Activated naive CD4-positive, alpha-beta T cell treated with anti-CD3 and anti-CD28 coated beads for 36 hours (primary cell): ENCODE measurements around the gene NLRC5. TPM values are rescaled to one million over a fixed set of nuclear protein-coding genes. Genes with fewer than 3 reads are reported as not detected.

ENCODE experiments used
- CTCF ChIA-PET: fragments of 350-600 bp; sonication (Branson Sonifier 250); formaldehyde crosslinking; loops from one replicate; lab custom pipeline; 2021; ENCODE audit warnings: antibody characterized with exemption; lab: Charles Lee
- DNase-seq: peaks from one replicate; pipeline ENCODE4 v3.0.0-alpha.2; 2020
- H3K27ac Mint-ChIP-seq: one replicate; pipeline ENCODE4 v1.8.0; 2021; ENCODE audit warnings: mild to moderate bottlenecking, mixed read lengths
- H3K27me3 Mint-ChIP-seq: one replicate; pipeline ENCODE4 v1.8.0; 2021; ENCODE audit warnings: low read depth, mixed read lengths
- H3K36me3 Mint-ChIP-seq: one replicate; pipeline ENCODE4 v1.8.0; 2021; ENCODE audit warnings: low read depth, mixed read lengths
- H3K4me1 Mint-ChIP-seq: one replicate; pipeline ENCODE4 v1.8.0; 2021; ENCODE audit warnings: low read depth, mixed read lengths
- H3K4me3 Mint-ChIP-seq: one replicate; pipeline ENCODE4 v1.8.0; 2021; ENCODE audit warnings: mild to moderate bottlenecking, moderate library complexity, mixed read lengths
- H3K9me3 Mint-ChIP-seq: one replicate; pipeline ENCODE4 v1.8.0; 2021; ENCODE audit warnings: mixed read lengths
- intact Hi-C: fragments of 100-400 bp; cut with micrococcal nuclease; formaldehyde crosslinking; loops from one replicate; pipeline ENCODE4 v1.15.1; 2023
- total RNA-seq, 2 experiments: library from RNA; stranded (reverse); gene quantifications; one replicate each; pipeline ENCODE4 v1.2.3, GENCODE V29; 2021

NLRC5 gene
- total RNA-seq, 2 experiments from 2014 or later, result 104 to 119 TPM

DNA sequence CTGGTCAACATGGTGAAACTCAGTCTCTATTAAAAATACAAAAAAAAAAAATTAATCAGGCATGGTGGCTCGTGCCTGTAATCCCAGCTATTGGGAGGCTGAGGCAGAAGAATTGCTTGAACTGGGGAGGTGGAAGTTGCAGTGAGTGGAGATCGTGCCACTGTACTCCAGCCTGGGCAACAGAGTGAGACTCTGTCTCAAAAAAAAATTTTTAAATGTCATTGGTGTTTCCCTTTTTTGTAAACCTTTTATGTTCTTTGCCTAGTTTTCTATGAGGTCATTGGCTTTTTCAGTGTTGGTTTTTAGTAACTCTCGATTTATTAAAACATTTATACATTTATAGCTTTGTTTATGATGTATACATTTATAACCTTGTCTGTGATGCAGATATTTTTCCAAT, 18.2 kb downstream of the NLRC5 start:
- CTCF ChIA-PET, result interaction anchor here (0.7 to 1.8 kb wide), 3 partner anchors 34 to 459 kb away, joined by 4 to 16 read pairs (median 5); no protein-coding TSS in a partner anchor
- intact Hi-C loops, result no loop called here

GRCh38 chr16:57008440-57008839, 19.1 kb downstream of the NLRC5 start:
- peaks cover 30% of the 10 kb centered on the region for H3K36me3 Mint-ChIP-seq
- H3K27me3 Mint-ChIP-seq, result no peaks in the 10 kb centered on the region
- no peak overlapping the region for H3K27ac Mint-ChIP-seq
- CTCF ChIA-PET, result interaction anchor here (0.7 to 1.8 kb wide), 2 partner anchors 18 to 44 kb away, joined by 6 to 16 read pairs; no protein-coding TSS in a partner anchor
- no peak overlapping the region for H3K4me3 Mint-ChIP-seq
- DNase-seq, result no peak
- intact Hi-C loops, result no loop called here
- H3K4me1 Mint-ChIP-seq, result peaks cover 86% of the 10 kb centered on the region
- no peaks in the 10 kb centered on the region for H3K9me3 Mint-ChIP-seq

More for the DNA sequence above, 18.2 kb downstream of the NLRC5 start:
- no peak overlapping the region for H3K4me3 Mint-ChIP-seq
- H3K36me3 Mint-ChIP-seq, result peaks cover 30% of the 10 kb centered on the region
- H3K27ac Mint-ChIP-seq, result peak overlapping the region; percentile 83
- no peaks in the 10 kb centered on the region for H3K9me3 Mint-ChIP-seq
- H3K4me1 Mint-ChIP-seq, result peaks cover 87% of the 10 kb centered on the region
- DNase-seq, result no peak
- no peaks in the 10 kb centered on the region for H3K27me3 Mint-ChIP-seq

DNA sequence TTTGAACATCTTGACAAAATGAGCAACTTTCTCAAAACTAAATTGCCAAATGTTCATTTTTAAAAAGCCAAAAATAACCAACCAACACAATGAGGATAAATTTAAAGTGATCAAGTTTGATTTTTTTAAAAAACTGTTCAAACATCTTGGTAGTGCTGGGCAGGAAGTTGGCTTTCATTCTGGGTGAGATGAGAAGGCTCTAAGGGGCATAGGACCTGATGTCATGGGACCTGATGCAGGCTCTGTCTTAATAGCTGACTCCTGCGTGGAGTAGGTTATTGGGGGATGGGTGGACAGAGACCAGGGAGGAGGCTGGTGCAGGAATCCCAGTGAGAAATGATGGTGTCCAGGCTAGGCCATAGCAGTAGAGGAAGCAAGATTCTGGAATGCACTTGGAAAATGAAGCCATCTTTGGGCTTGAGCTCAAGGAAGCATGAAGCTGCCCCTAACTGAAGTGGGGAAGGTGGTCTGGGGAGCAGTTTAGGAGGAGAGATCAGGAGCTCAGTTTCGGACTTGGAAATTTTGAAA, 20.4 kb downstream of the NLRC5 start:
- DNase-seq, result no peak
- intact Hi-C loops, result loop anchor here (1.0 to 10.0 kb wide), 2 partner anchors 9 to 525 kb away; partner anchors contain the start of gene CCDC102A
- H3K4me3 Mint-ChIP-seq, result no peak overlapping the region
- H3K27me3 Mint-ChIP-seq, result no peaks in the 10 kb centered on the region
- no peaks in the 10 kb centered on the region for H3K9me3 Mint-ChIP-seq
- peak overlapping the region; percentile 89 for H3K27ac Mint-ChIP-seq
- CTCF ChIA-PET, result interaction anchor here (0.6 to 2.5 kb wide), 6 partner anchors 10 to 46 kb away, joined by 3 to 11 read pairs (median 5); no protein-coding TSS in a partner anchor
- peaks cover 86% of the 10 kb centered on the region for H3K4me1 Mint-ChIP-seq
- H3K36me3 Mint-ChIP-seq, result peaks cover 21% of the 10 kb centered on the region

DNA sequence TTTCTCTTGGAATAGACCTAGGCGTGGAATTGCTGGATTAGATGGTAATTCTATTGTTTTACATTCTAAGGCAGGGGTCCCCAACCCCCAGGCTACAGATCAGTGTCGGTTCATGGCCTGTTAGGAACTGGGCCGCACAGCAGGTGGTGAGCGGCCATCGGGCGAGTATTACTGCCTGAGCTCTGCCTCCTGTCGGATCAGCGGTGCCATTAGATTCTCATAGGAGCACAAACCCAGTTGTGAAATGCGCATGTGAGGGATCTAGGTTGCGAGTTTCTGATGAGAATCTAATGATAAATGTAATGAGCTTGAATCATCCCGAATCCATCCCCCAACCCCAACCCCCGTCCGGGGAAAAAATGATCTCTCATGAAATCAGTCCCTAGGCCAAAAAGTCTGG, 23.0 kb downstream of the NLRC5 start:
- no peaks in the 10 kb centered on the region for H3K27me3 Mint-ChIP-seq

DNA sequence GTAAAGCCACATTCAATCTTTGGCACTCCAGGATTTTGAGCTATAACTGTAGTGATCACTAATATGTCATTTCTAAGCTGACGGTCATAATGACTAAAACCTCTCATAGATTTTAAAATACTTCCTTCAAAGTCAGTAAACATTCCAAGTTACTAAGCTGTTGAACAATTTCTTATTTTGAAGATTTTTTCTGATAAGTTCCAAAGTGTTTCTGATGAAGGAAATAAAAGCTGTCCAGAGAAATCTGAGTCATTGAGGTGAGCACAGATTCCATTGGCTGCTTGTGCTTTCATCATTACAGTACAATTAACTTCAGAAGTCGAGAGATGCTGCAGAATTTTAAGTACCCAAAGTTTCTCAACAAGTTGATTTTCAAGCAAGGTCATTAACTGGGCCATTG, 23.9 kb downstream of the NLRC5 start:
- peak overlapping the region; percentile 97 for H3K27ac Mint-ChIP-seq
- H3K27me3 Mint-ChIP-seq, result no peaks in the 10 kb centered on the region
- no peaks in the 10 kb centered on the region for H3K9me3 Mint-ChIP-seq
- no peak overlapping the region for H3K4me3 Mint-ChIP-seq
- peaks cover 28% of the 10 kb centered on the region for H3K36me3 Mint-ChIP-seq
- CTCF ChIA-PET, result interaction anchor here (0.9 to 1.6 kb wide), 3 partner anchors 29 to 48 kb away, joined by 3 to 5 read pairs (median 4); no protein-coding TSS in a partner anchor
- DNase-seq, result no peak
- intact Hi-C loops, result loop anchor here (10.0 kb wide), 1 partner anchor 522 kb away; the partner anchor contains the start of gene CCDC102A
- peaks cover 85% of the 10 kb centered on the region for H3K4me1 Mint-ChIP-seq

More for the DNA sequence above, 23.0 kb downstream of the NLRC5 start:
- peaks cover 19% of the 10 kb centered on the region for H3K36me3 Mint-ChIP-seq
- H3K4me1 Mint-ChIP-seq, result peaks cover 88% of the 10 kb centered on the region
- peak overlapping the region; percentile 86 for H3K27ac Mint-ChIP-seq
- H3K9me3 Mint-ChIP-seq, result no peaks in the 10 kb centered on the region
- H3K4me3 Mint-ChIP-seq, result no peak overlapping the region
- intact Hi-C loops, result loop anchor here (10.0 kb wide), 1 partner anchor 522 kb away; the partner anchor contains the start of gene CCDC102A
- no peak for DNase-seq
- CTCF ChIA-PET, result interaction anchor here (1.1 to 1.6 kb wide), 3 partner anchors 9 to 47 kb away, joined by 3 to 5 read pairs (median 5); no protein-coding TSS in a partner anchor

DNA sequence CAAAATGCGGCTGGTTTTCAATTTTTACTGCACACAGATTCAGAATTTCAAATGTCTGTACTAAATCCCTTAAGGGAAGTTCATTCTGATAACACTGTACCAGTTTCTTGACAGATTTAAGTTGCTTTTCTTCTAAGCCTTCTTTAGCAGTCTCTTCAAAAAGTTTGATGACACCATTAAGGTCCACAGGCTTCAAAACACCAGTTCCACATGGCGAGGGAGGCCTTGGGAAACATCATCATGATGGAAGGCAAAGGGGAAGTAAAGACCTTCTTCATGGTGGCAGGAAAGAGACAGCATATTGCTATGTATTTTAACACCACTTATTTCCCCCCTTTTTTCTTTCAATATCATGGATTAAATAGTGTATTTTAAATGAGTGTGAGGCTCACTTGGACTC, 24.5 kb downstream of the NLRC5 start:
- no peak for DNase-seq
- CTCF ChIA-PET, result interaction anchor here (0.7 to 0.9 kb wide), 2 partner anchors 33 to 272 kb away, joined by 3 to 4 read pairs; no protein-coding TSS in a partner anchor
- H3K4me1 Mint-ChIP-seq, result peaks cover 81% of the 10 kb centered on the region
- intact Hi-C loops, result loop anchor here (1.0 to 10.0 kb wide), 9 partner anchors 14 to 521 kb away; partner anchors contain the start of genes CCDC102A, HERPUD1, MT2A and NLRC5
- no peaks in the 10 kb centered on the region for H3K27me3 Mint-ChIP-seq
- H3K4me3 Mint-ChIP-seq, result peak overlapping the region; percentile 51
- peak overlapping the region; percentile 97 for H3K27ac Mint-ChIP-seq
- H3K36me3 Mint-ChIP-seq, result peaks cover 32% of the 10 kb centered on the region
- H3K9me3 Mint-ChIP-seq, result no peaks in the 10 kb centered on the region

DNA sequence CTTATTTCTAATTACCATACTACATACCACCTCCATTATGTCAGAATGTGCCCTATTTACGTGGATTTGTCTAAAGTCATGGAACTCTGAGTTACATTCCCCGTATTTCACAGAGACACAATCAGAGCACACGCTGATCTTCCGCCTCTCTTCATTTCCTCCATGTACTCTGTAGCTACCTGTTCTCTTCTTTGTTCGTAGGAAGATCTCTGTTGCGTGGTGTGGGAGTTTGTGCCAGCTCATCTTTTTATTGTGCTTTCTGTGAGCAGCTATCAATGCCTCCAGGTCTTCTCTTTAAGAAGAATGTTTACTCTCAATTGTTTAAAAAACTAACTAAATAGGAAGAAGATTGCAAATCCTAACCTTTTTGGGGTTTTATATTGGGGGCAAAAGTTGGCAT, 26.9 kb downstream of the NLRC5 start:
- intact Hi-C loops, result loop anchor here (10.0 kb wide), 1 partner anchor 518 kb away; the partner anchor contains the start of gene CCDC102A
- Mint-ChIP-seq H3K4me1 (peaks cover 76% of the 10 kb centered on the region), H3K27me3 (no peaks in the 10 kb centered on the region), H3K36me3 (peaks cover 49% of the 10 kb centered on the region), H3K4me3 (peak overlapping the region; percentile 50), H3K9me3 (no peaks in the 10 kb centered on the region), H3K27ac (peak overlapping the region; percentile 89)
- CTCF ChIA-PET, result interaction anchor here (0.9 to 1.5 kb wide), 2 partner anchors 13 to 26 kb away, joined by 3 to 5 read pairs; no protein-coding TSS in a partner anchor
- no peak for DNase-seq

DNA sequence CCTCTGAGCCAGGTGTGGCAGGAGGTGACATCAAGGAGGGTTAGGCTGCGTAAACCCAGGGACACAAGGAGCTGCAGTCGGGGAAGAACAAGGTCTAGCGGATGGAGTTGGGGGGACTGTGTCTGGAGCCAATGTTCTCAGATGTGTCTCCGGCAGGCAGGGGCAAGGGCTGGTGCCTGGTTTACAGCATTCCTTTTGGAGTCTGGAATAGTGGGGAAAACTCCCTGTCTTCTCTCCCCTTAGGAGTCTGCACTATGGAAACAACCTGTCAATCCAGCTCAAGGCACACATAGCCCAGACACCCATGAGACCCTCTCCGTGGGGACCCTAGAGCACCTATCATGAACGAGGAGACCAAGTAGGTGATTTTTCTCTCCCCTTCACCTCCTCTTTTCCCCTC, 27.5 kb downstream of the NLRC5 start:
- CTCF ChIA-PET, result interaction anchor here (0.9 to 1.5 kb wide), 3 partner anchors 13 to 25 kb away, joined by 3 to 5 read pairs (median 4); no protein-coding TSS in a partner anchor
- Mint-ChIP-seq H3K9me3 (no peaks in the 10 kb centered on the region), H3K27ac (peak overlapping the region; percentile 89), H3K4me3 (no peak overlapping the region), H3K36me3 (peaks cover 54% of the 10 kb centered on the region), H3K4me1 (peaks cover 76% of the 10 kb centered on the region), H3K27me3 (no peaks in the 10 kb centered on the region)
- DNase-seq, result no peak
- intact Hi-C loops, result loop anchor here (10.0 kb wide), 1 partner anchor 518 kb away; the partner anchor contains the start of gene CCDC102A

GRCh38 chr16:57017251-57017650, 27.9 kb downstream of the NLRC5 start:
- DNase-seq, result no peak
- intact Hi-C loops, result loop anchor here (10.0 kb wide), 1 partner anchor 518 kb away; the partner anchor contains the start of gene CCDC102A
- H3K4me3 Mint-ChIP-seq, result no peak overlapping the region
- H3K27me3 Mint-ChIP-seq, result no peaks in the 10 kb centered on the region
- H3K4me1 Mint-ChIP-seq, result peaks cover 76% of the 10 kb centered on the region
- CTCF ChIA-PET, result interaction anchor here (1.0 to 1.5 kb wide), 2 partner anchors 15 to 25 kb away, joined by 4 to 5 read pairs; no protein-coding TSS in a partner anchor
- H3K9me3 Mint-ChIP-seq, result no peaks in the 10 kb centered on the region
- H3K36me3 Mint-ChIP-seq, result peaks cover 57% of the 10 kb centered on the region
- H3K27ac Mint-ChIP-seq, result peak overlapping the region; percentile 75

DNA sequence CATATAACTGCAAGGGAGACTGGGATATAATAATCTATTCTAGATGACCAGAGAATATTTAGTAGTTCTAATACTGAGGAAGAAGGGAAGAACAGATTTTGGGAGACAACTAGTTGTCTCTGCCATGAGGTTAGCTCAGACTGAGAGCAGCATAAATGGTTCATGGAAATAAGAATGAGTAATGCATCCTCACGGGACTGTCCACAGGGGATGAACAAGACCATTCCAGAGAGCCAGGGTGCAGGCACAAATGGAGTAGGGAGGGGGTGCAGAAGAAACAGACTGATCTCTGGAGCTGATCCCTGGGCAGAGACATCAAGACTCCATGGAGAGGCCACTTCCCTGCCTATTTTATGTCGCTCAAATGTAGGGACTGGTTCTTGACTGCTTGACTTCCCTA, 30.4 kb downstream of the NLRC5 start:
- intact Hi-C loops, result loop anchor here (10.0 kb wide), 1 partner anchor 515 kb away; the partner anchor contains the start of gene CCDC102A
- no peak for DNase-seq
- CTCF ChIA-PET, result interaction anchor here (0.9 to 1.5 kb wide), 3 partner anchors 8 to 56 kb away, joined by 3 to 5 read pairs (median 5); no protein-coding TSS in a partner anchor

GRCh38 chr16:57020651-57021050, 31.3 kb downstream of the NLRC5 start:
- no peak overlapping the region for H3K27ac Mint-ChIP-seq
- peaks cover 77% of the 10 kb centered on the region for H3K4me1 Mint-ChIP-seq
- H3K27me3 Mint-ChIP-seq, result no peaks in the 10 kb centered on the region

More for the DNA sequence above, 30.4 kb downstream of the NLRC5 start:
- no peak overlapping the region for H3K4me3 Mint-ChIP-seq
- H3K27me3 Mint-ChIP-seq, result no peaks in the 10 kb centered on the region
- H3K27ac Mint-ChIP-seq, result no peak overlapping the region
- no peaks in the 10 kb centered on the region for H3K9me3 Mint-ChIP-seq
- peaks cover 75% of the 10 kb centered on the region for H3K4me1 Mint-ChIP-seq
- peaks cover 71% of the 10 kb centered on the region for H3K36me3 Mint-ChIP-seq

GRCh38 chr16:57021757-57022156, 32.4 kb downstream of the NLRC5 start:
- Mint-ChIP-seq H3K36me3 (peaks cover 77% of the 10 kb centered on the region), H3K4me1 (peaks cover 77% of the 10 kb centered on the region), H3K4me3 (no peak overlapping the region), H3K9me3 (no peaks in the 10 kb centered on the region), H3K27me3 (no peaks in the 10 kb centered on the region), H3K27ac (peak overlapping the region; percentile 4)
- intact Hi-C loops, result no loop called here
- CTCF ChIA-PET, result interaction anchor here (4.9 kb wide), 1 partner anchor 57 kb away, joined by 22 read pairs; no protein-coding TSS in a partner anchor
- DNase-seq, result no peak

More at GRCh38 chr16:57020651-57021050, 31.3 kb downstream of the NLRC5 start:
- CTCF ChIA-PET, result interaction anchor here (0.6 to 1.5 kb wide), 3 partner anchors 21 to 57 kb away, joined by 5 to 6 read pairs (median 5); no protein-coding TSS in a partner anchor
- DNase-seq, result no peak
- Mint-ChIP-seq H3K36me3 (peaks cover 74% of the 10 kb centered on the region), H3K4me3 (no peak overlapping the region), H3K9me3 (no peaks in the 10 kb centered on the region)
- intact Hi-C loops, result no loop called here
